ENCODE results near the gene HOXC13.

- TF ChIP-seq, protein P1, sequence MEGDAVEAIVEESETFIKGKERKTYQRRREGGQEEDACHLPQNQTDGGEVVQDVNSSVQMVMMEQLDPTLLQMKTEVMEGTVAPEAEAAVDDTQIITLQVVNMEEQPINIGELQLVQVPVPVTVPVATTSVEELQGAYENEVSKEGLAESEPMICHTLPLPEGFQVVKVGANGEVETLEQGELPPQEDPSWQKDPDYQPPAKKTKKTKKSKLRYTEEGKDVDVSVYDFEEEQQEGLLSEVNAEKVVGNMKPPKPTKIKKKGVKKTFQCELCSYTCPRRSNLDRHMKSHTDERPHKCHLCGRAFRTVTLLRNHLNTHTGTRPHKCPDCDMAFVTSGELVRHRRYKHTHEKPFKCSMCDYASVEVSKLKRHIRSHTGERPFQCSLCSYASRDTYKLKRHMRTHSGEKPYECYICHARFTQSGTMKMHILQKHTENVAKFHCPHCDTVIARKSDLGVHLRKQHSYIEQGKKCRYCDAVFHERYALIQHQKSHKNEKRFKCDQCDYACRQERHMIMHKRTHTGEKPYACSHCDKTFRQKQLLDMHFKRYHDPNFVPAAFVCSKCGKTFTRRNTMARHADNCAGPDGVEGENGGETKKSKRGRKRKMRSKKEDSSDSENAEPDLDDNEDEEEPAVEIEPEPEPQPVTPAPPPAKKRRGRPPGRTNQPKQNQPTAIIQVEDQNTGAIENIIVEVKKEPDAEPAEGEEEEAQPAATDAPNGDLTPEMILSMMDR (IDR thresholded peaks at IDR 0.05) = no peak
- TF ChIP-seq POLR2A (IDR thresholded peaks at IDR 0.05) = no peak
Observed at GRCh38 chr12:53959314-53959713, 20.7 kb downstream of the HOXC13 start.

Data from testis (tissue), 2 donors.